GM23338 (cell line): ENCODE measurements around the gene COIL. TPM values are rescaled to one million over a fixed set of nuclear protein-coding genes. Genes with fewer than 3 reads are reported as not detected.

Source experiments
- ATAC-seq: fragments of 200-7000 bp; cut with Tn5 transposase; 3 replicates; pipeline ENCODE4 v1.9.1; 2020
- DNase-seq: peaks from one replicate; pipeline ENCODE4 v3.0.0-alpha.2; 2015; ENCODE audit warnings: low spot score
- H2AFZ ChIP-seq: fragments of 200-600 bp; sonication (generic); 2 replicates; pipeline ENCODE4 v1.8.0; 2016; ENCODE audit warnings: antibody characterized with exemption, mild to moderate bottlenecking, moderate library complexity
- H3F3A ChIP-seq: fragments of 200-600 bp; sonication (generic); replicated peaks from 2 replicates; pipeline ENCODE4 v1.8.0; 2017; ENCODE audit warnings: antibody characterized with exemption, mixed run types, low read depth
- H3K27ac ChIP-seq: fragments of 200-600 bp; sonication (generic); 2 replicates; pipeline ENCODE4 v1.6.1; 2016; ENCODE audit warnings: low read depth
- H3K27me3 ChIP-seq: fragments of 200-600 bp; sonication (generic); 2 replicates; pipeline ENCODE4 v1.8.0; 2016; ENCODE audit warnings: mild to moderate bottlenecking, mixed run types, moderate library complexity; ENCODE audit not compliant: insufficient read depth
- H3K36me3 ChIP-seq: fragments of 200-600 bp; sonication (generic); 2 replicates; pipeline ENCODE4 v1.8.0; 2016; ENCODE audit warnings: mild to moderate bottlenecking; ENCODE audit not compliant: insufficient read depth
- H3K4me1 ChIP-seq: fragments of 200-600 bp; sonication (generic); 2 replicates; pipeline ENCODE4 v1.8.0; 2016; ENCODE audit warnings: mild to moderate bottlenecking, moderate library complexity; ENCODE audit not compliant: insufficient read depth
- H3K4me2 ChIP-seq: fragments of 200-600 bp; sonication (generic); 2 replicates; pipeline ENCODE4 v1.7.1; 2017; ENCODE audit warnings: mixed run types
- H3K4me3 ChIP-seq: fragments of 200-600 bp; sonication (generic); 2 replicates; pipeline ENCODE4 v1.6.1; 2016; ENCODE audit warnings: mixed run types
- H3K79me2 ChIP-seq: fragments of 200-600 bp; sonication (generic); replicated peaks from 2 replicates; pipeline ENCODE4 v1.8.0; 2017; ENCODE audit warnings: mild to moderate bottlenecking; ENCODE audit not compliant: insufficient read depth
- H3K9me2 ChIP-seq: fragments of 200-600 bp; sonication (generic); 2 replicates; pipeline ENCODE4 v1.8.0; 2017; ENCODE audit not compliant: insufficient read depth
- H4K20me1 ChIP-seq: fragments of 200-600 bp; sonication (generic); replicated peaks from 2 replicates; pipeline ENCODE4 v1.8.0; 2017; ENCODE audit warnings: mild to moderate bottlenecking; ENCODE audit not compliant: insufficient read depth
- H3K27ac Mint-ChIP-seq: 2 replicates; pipeline ENCODE4 v1.8.0; 2020; ENCODE audit warnings: inconsistent platforms, mild to moderate bottlenecking, moderate library complexity, mixed read lengths
- H3K27me3 Mint-ChIP-seq: 3 replicates; pipeline ENCODE4 v1.8.0; 2022; ENCODE audit warnings: low read depth, mild to moderate bottlenecking, moderate library complexity, mixed read lengths, inconsistent platforms; ENCODE audit not compliant: insufficient read depth, poor library complexity
- H3K36me3 Mint-ChIP-seq: 3 replicates; pipeline ENCODE4 v1.8.0; 2021; ENCODE audit warnings: low read depth, mild to moderate bottlenecking, inconsistent platforms, moderate library complexity, mixed read lengths
- H3K4me1 Mint-ChIP-seq: 3 replicates; pipeline ENCODE4 v1.8.0; 2020; ENCODE audit warnings: mild to moderate bottlenecking, inconsistent platforms, mixed read lengths
- H3K4me3 Mint-ChIP-seq: 3 replicates; pipeline ENCODE4 v1.8.0; 2021; ENCODE audit warnings: moderate library complexity, mild to moderate bottlenecking, inconsistent platforms, mixed read lengths
- H3K9me3 Mint-ChIP-seq: 3 replicates; pipeline ENCODE4 v1.8.0; 2020; ENCODE audit warnings: moderate library complexity, mild to moderate bottlenecking, inconsistent platforms, mixed read lengths
- CREB1 ChIP-seq: fragments of 250-450 bp; sonication (Bioruptor Pico); IDR thresholded peaks from 2 replicates; pipeline ENCODE4 v1.5.0; 2020; ENCODE audit warnings: low read depth, mild to moderate bottlenecking, moderate library complexity
- EZH2 ChIP-seq: fragments of 200-600 bp; sonication (generic); IDR thresholded peaks from one replicate; pipeline ENCODE4 v1.8.0; 2017; ENCODE audit warnings: antibody characterized with exemption, mild to moderate bottlenecking, low read depth; ENCODE audit not compliant: unreplicated experiment
- EZH2phosphoT487 ChIP-seq: fragments of 200-600 bp; sonication (generic); IDR thresholded peaks from one replicate; pipeline ENCODE4 v1.8.1; 2018; ENCODE audit warnings: antibody characterized with exemption; ENCODE audit not compliant: unreplicated experiment
- JUNB ChIP-seq: IDR thresholded peaks from one replicate; pipeline ENCODE4 v1.6.1; 2016; ENCODE audit warnings: antibody characterized with exemption; ENCODE audit not compliant: unreplicated experiment
- NANOG ChIP-seq: IDR thresholded peaks from 2 replicates; pipeline ENCODE4 v1.6.1; 2016; ENCODE audit warnings: antibody characterized with exemption, borderline replicate concordance
- POLR2AphosphoS5 ChIP-seq: IDR thresholded peaks from 2 replicates; pipeline ENCODE4 v1.6.1; 2016; ENCODE audit warnings: antibody characterized with exemption, low read depth
- STAT1 ChIP-seq: IDR thresholded peaks from one replicate; pipeline ENCODE4 v1.6.1; 2016; ENCODE audit warnings: antibody characterized with exemption; ENCODE audit not compliant: unreplicated experiment
- ZNF114 ChIP-seq: fragments of 250-450 bp; sonication (Bioruptor Pico); IDR thresholded peaks from 2 replicates; pipeline ENCODE4 v1.5.0; 2020; ENCODE audit warnings: mild to moderate bottlenecking, moderate library complexity
- ZNF331 ChIP-seq: fragments of 250-450 bp; sonication (Bioruptor Pico); IDR thresholded peaks from 2 replicates; pipeline ENCODE4 v1.5.0; 2020; ENCODE audit warnings: low read depth, mild to moderate bottlenecking, moderate library complexity
- polyA plus RNA-seq: library from polyadenylated mRNA; unstranded; fragments of >200 nt; fragmentation: Nextera tagmentation; extraction: Ambion mirVana; gene quantifications from 2 replicates; pipeline ENCODE4 v1.2.1, GENCODE V29; 2016
- total RNA-seq: library from RNA; depleted of rRNA; stranded (reverse); fragments of >200 nt; shearing (Covaris generic); gene quantifications from 2 replicates; pipeline ENCODE4 v1.2.3, GENCODE V29; 2014
- TF ChIP-seq, protein P1 (sequence below): fragments of 250-450 bp; sonication (Bioruptor Pico); IDR thresholded peaks from 2 replicates; pipeline ENCODE4 v1.5.0; 2020; ENCODE audit warnings: mild to moderate bottlenecking, moderate library complexity
- TF ChIP-seq, protein P2 (sequence below), 2 experiments: fragments of 200-600 bp in 1 of 2; sonication (generic) in 1 of 2; conservative IDR thresholded peaks; 2 replicates each; pipeline versions ENCODE4 v1.5.1 to v1.6.1; 2016 to 2017; ENCODE audit warnings: antibody characterized with exemption in 2 of 2, low read depth in 2 of 2, mild to moderate bottlenecking in 2 of 2, moderate library complexity in 1 of 2
- TF ChIP-seq, protein P3 (sequence below): IDR thresholded peaks from one replicate; pipeline ENCODE4 v1.6.1; 2018; ENCODE audit warnings: antibody characterized with exemption; ENCODE audit not compliant: unreplicated experiment
- TF ChIP-seq, protein P4 (sequence below): IDR thresholded peaks from 2 replicates; pipeline ENCODE4 v1.6.1; 2016; ENCODE audit warnings: antibody characterized with exemption

The COIL gene
- total and polyA plus RNA-seq, 2 experiments from 2014 or later: 18.5 to 32.2 TPM

DNA sequence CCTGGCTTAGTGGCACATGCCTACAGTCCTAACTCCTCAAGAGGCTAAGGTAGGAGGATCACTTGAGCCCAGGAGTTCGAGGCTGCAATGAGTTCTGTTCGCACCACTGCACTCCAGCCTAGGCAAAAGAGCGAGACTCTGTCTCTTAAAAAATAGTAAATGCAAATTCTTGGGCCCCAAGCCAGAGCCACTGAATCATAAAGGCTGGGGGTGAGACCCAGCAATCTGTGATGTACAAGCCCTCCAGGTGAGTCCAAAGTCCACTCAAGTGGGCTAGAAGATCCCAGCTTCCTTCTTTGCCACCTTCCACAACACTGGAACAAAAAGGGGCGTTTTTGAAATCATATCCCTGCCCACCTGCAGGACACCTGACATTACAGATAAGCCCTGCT is 63.9 kb downstream of the COIL start:
- Histone ChIP-seq H3K9me2 (no peaks in the 10 kb centered on the region), H4K20me1 (no peaks in the 10 kb centered on the region), H3K4me1 (peaks cover 6% of the 10 kb centered on the region; the same call in 1 of the 2 replicates), H3K4me2 (no peak overlapping the region), H3K4me3 (no peak overlapping the region), H3K36me3 (no peaks in the 10 kb centered on the region; the same call in none of the 2 replicates), H3F3A (no peaks in the 10 kb centered on the region), H2AFZ (no peak overlapping the region), H3K27ac (no peak overlapping the region), H3K27me3 (no peaks in the 10 kb centered on the region), H3K79me2 (no peaks in the 10 kb centered on the region)
- H3K36me3 Mint-ChIP-seq: peaks cover 56% of the 10 kb centered on the region
- no peak for DNase-seq
- H3K4me1 Mint-ChIP-seq: peaks cover 24% of the 10 kb centered on the region
- H3K4me3 Mint-ChIP-seq: no peak overlapping the region
- ATAC-seq: no peak
- no peaks in the 10 kb centered on the region for H3K9me3 Mint-ChIP-seq
- H3K27me3 Mint-ChIP-seq: no peaks in the 10 kb centered on the region
- TF ChIP-seq, protein P1, sequence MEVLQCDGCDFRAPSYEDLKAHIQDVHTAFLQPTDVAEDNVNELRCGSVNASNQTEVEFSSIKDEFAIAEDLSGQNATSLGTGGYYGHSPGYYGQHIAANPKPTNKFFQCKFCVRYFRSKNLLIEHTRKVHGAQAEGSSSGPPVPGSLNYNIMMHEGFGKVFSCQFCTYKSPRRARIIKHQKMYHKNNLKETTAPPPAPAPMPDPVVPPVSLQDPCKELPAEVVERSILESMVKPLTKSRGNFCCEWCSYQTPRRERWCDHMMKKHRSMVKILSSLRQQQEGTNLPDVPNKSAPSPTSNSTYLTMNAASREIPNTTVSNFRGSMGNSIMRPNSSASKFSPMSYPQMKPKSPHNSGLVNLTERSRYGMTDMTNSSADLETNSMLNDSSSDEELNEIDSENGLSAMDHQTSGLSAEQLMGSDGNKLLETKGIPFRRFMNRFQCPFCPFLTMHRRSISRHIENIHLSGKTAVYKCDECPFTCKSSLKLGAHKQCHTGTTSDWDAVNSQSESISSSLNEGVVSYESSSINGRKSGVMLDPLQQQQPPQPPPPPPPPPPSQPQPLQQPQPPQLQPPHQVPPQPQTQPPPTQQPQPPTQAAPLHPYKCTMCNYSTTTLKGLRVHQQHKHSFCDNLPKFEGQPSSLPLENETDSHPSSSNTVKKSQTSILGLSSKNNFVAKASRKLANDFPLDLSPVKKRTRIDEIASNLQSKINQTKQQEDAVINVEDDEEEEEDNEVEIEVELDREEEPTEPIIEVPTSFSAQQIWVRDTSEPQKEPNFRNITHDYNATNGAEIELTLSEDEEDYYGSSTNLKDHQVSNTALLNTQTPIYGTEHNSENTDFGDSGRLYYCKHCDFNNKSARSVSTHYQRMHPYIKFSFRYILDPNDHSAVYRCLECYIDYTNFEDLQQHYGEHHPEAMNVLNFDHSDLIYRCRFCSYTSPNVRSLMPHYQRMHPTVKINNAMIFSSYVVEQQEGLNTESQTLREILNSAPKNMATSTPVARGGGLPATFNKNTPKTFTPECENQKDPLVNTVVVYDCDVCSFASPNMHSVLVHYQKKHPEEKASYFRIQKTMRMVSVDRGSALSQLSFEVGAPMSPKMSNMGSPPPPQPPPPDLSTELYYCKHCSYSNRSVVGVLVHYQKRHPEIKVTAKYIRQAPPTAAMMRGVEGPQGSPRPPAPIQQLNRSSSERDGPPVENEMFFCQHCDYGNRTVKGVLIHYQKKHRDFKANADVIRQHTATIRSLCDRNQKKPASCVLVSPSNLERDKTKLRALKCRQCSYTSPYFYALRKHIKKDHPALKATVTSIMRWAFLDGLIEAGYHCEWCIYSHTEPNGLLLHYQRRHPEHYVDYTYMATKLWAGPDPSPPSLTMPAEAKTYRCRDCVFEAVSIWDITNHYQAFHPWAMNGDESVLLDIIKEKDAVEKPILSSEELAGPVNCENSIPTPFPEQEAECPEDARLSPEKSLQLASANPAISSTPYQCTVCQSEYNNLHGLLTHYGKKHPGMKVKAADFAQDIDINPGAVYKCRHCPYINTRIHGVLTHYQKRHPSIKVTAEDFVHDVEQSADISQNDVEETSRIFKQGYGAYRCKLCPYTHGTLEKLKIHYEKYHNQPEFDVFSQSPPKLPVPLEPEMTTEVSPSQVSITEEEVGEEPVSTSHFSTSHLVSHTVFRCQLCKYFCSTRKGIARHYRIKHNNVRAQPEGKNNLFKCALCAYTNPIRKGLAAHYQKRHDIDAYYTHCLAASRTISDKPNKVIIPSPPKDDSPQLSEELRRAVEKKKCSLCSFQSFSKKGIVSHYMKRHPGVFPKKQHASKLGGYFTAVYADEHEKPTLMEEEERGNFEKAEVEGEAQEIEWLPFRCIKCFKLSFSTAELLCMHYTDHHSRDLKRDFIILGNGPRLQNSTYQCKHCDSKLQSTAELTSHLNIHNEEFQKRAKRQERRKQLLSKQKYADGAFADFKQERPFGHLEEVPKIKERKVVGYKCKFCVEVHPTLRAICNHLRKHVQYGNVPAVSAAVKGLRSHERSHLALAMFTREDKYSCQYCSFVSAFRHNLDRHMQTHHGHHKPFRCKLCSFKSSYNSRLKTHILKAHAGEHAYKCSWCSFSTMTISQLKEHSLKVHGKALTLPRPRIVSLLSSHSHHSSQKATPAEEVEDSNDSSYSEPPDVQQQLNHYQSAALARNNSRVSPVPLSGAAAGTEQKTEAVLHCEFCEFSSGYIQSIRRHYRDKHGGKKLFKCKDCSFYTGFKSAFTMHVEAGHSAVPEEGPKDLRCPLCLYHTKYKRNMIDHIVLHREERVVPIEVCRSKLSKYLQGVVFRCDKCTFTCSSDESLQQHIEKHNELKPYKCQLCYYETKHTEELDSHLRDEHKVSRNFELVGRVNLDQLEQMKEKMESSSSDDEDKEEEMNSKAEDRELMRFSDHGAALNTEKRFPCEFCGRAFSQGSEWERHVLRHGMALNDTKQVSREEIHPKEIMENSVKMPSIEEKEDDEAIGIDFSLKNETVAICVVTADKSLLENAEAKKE (CRISPR knock-in tag): no peak
- TF ChIP-seq ZNF114 (CRISPR knock-in tag) (no peak), POLR2AphosphoS5 (no peak), NANOG (no peak), EZH2 (no peak), ZNF331 (CRISPR knock-in tag) (no peak), STAT1 (no peak), JUNB (no peak), CREB1 (CRISPR knock-in tag) (no peak), EZH2phosphoT487 (no peak)
- TF ChIP-seq, protein P2, sequence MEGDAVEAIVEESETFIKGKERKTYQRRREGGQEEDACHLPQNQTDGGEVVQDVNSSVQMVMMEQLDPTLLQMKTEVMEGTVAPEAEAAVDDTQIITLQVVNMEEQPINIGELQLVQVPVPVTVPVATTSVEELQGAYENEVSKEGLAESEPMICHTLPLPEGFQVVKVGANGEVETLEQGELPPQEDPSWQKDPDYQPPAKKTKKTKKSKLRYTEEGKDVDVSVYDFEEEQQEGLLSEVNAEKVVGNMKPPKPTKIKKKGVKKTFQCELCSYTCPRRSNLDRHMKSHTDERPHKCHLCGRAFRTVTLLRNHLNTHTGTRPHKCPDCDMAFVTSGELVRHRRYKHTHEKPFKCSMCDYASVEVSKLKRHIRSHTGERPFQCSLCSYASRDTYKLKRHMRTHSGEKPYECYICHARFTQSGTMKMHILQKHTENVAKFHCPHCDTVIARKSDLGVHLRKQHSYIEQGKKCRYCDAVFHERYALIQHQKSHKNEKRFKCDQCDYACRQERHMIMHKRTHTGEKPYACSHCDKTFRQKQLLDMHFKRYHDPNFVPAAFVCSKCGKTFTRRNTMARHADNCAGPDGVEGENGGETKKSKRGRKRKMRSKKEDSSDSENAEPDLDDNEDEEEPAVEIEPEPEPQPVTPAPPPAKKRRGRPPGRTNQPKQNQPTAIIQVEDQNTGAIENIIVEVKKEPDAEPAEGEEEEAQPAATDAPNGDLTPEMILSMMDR (conservative IDR thresholded peaks at IDR 0.05; ENCODE audit: low read depth in 2 of 2): no peak
- TF ChIP-seq, protein P3, sequence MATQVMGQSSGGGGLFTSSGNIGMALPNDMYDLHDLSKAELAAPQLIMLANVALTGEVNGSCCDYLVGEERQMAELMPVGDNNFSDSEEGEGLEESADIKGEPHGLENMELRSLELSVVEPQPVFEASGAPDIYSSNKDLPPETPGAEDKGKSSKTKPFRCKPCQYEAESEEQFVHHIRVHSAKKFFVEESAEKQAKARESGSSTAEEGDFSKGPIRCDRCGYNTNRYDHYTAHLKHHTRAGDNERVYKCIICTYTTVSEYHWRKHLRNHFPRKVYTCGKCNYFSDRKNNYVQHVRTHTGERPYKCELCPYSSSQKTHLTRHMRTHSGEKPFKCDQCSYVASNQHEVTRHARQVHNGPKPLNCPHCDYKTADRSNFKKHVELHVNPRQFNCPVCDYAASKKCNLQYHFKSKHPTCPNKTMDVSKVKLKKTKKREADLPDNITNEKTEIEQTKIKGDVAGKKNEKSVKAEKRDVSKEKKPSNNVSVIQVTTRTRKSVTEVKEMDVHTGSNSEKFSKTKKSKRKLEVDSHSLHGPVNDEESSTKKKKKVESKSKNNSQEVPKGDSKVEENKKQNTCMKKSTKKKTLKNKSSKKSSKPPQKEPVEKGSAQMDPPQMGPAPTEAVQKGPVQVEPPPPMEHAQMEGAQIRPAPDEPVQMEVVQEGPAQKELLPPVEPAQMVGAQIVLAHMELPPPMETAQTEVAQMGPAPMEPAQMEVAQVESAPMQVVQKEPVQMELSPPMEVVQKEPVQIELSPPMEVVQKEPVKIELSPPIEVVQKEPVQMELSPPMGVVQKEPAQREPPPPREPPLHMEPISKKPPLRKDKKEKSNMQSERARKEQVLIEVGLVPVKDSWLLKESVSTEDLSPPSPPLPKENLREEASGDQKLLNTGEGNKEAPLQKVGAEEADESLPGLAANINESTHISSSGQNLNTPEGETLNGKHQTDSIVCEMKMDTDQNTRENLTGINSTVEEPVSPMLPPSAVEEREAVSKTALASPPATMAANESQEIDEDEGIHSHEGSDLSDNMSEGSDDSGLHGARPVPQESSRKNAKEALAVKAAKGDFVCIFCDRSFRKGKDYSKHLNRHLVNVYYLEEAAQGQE: no peak
- TF ChIP-seq, protein P4, sequence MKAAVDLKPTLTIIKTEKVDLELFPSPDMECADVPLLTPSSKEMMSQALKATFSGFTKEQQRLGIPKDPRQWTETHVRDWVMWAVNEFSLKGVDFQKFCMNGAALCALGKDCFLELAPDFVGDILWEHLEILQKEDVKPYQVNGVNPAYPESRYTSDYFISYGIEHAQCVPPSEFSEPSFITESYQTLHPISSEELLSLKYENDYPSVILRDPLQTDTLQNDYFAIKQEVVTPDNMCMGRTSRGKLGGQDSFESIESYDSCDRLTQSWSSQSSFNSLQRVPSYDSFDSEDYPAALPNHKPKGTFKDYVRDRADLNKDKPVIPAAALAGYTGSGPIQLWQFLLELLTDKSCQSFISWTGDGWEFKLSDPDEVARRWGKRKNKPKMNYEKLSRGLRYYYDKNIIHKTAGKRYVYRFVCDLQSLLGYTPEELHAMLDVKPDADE: no peak
- no peak overlapping the region for H3K27ac Mint-ChIP-seq
